Endothelial cell of umbilical vein (primary cell): ENCODE data around the gene CPNE8. TPM values are rescaled to one million over a fixed set of nuclear protein-coding genes. Genes with fewer than 3 reads are reported as not detected.

ENCODE experiments used
- BruUV-seq: library from RNA; stranded (reverse); fragments of 400-500 nt; replicated peaks from 2 replicates; lab custom pipeline; 2021; lab: Mats Ljungman, UMichigan
- CTCF ChIA-PET: fragments of 300-600, 350-600 bp; sonication (Branson Sonifier 250); formaldehyde crosslinking; loops from one replicate; lab custom pipeline; 2021; ENCODE audit warnings: antibody characterized with exemption, inconsistent platforms; lab: Charles Lee
- POLR2A ChIA-PET: fragments of 300-600, 350-600 bp; sonication (Branson Sonifier 250); formaldehyde crosslinking; loops from one replicate; lab custom pipeline; 2021; ENCODE audit warnings: antibody characterized with exemption, inconsistent platforms; lab: Charles Lee
- DNase-seq: peaks from one replicate; pipeline ENCODE4 v3.0.0-alpha.2; 2011; ENCODE audit warnings: low read depth, low spot score
- FAIRE-seq: peaks from 2 replicates; lab custom pipeline; 2011; peaks lifted over from hg19 to GRCh38; lab: Jason Lieb, UNC
- H2AFZ ChIP-seq: 2 replicates; pipeline ENCODE4 v1.6.0; 2012; ENCODE audit warnings: low read depth, low read length, control low read depth, inconsistent platforms
- H3K27ac ChIP-seq: 2 replicates; pipeline ENCODE4 v1.5.1; 2011; ENCODE audit warnings: low read depth, mild to moderate bottlenecking, control low read depth, low read length, moderate library complexity; ENCODE audit not compliant: insufficient read depth
- H3K27me3 ChIP-seq, 2 experiments: 2 replicates each; pipeline versions ENCODE4 v1.6.0 to v1.6.1; 2011; ENCODE audit warnings: low read length in 2 of 2, mixed read lengths in 1 of 2; ENCODE audit not compliant: control insufficient read depth in 2 of 2, insufficient read depth in 2 of 2
- H3K36me3 ChIP-seq, 2 experiments: 2 replicates in 1 of 2; 3 replicates in 1 of 2; pipeline ENCODE4 v1.5.1; 2011; ENCODE audit warnings: low read length in 2 of 2, mild to moderate bottlenecking in 1 of 2, moderate library complexity in 1 of 2; ENCODE audit not compliant: control insufficient read depth in 2 of 2, insufficient read depth in 2 of 2; ENCODE audit errors: extremely low read depth in 1 of 2
- H3K4me1 ChIP-seq: 3 replicates; pipeline ENCODE4 v1.5.1; 2011; ENCODE audit warnings: mild to moderate bottlenecking, low read length; ENCODE audit not compliant: control insufficient read depth, insufficient read depth; ENCODE audit errors: extremely low read depth
- H3K4me2 ChIP-seq: 2 replicates; pipeline ENCODE4 v1.6.1; 2011; ENCODE audit warnings: low read length, control low read depth, mixed read lengths; ENCODE audit not compliant: insufficient read depth
- H3K4me3 ChIP-seq, 3 experiments: fragments of 200-600 bp in 1 of 3; sonication (generic), shearing (Covaris generic) in 1 of 3; replicated peaks in 1 of 3; 2 replicates each; pipeline ENCODE4 v1.5.1; 2011 to 2016; ENCODE audit warnings: control low read depth in 3 of 3, low read length in 3 of 3, mild to moderate bottlenecking in 2 of 3, inconsistent platforms in 1 of 3, low read depth in 1 of 3, moderate library complexity in 1 of 3; ENCODE audit not compliant: insufficient read depth in 1 of 3
- H3K79me2 ChIP-seq: 2 replicates; pipeline ENCODE4 v1.6.0; 2012; ENCODE audit warnings: low read length, inconsistent platforms; ENCODE audit not compliant: control insufficient read depth, insufficient read depth
- H3K9ac ChIP-seq: replicated peaks from 2 replicates; pipeline ENCODE3; 2011; ENCODE audit warnings: low read length, control low read depth; ENCODE audit not compliant: insufficient read depth; ENCODE audit errors: extremely low read depth
- H3K9me1 ChIP-seq: replicated peaks from 3 replicates; pipeline ENCODE4 v1.6.0; 2011; ENCODE audit warnings: mild to moderate bottlenecking, low read length; ENCODE audit not compliant: control insufficient read depth, insufficient read depth; ENCODE audit errors: extremely low read depth
- H3K9me3 ChIP-seq: replicated peaks from 2 replicates; pipeline ENCODE4 v1.5.1; 2012; ENCODE audit warnings: low read length, inconsistent platforms; ENCODE audit not compliant: control insufficient read depth, insufficient read depth
- H4K20me1 ChIP-seq: replicated peaks from 2 replicates; pipeline ENCODE3; 2011; ENCODE audit warnings: mild to moderate bottlenecking, low read length; ENCODE audit not compliant: control insufficient read depth, insufficient read depth; ENCODE audit errors: extremely low read depth
- CTCF ChIP-seq, 2 donors: IDR thresholded peaks; 1 replicate in 1 of 2; 2 replicates in 1 of 2; pipeline ENCODE4 v1.5.1; 2011; ENCODE audit warnings: low read length in 2 of 2, mild to moderate bottlenecking in 2 of 2, moderate library complexity in 2 of 2, control low read depth in 1 of 2, inconsistent platforms in 1 of 2, low read depth in 1 of 2; ENCODE audit not compliant: insufficient read depth in 1 of 2; ENCODE audit errors: extremely low read depth in 1 of 2
- EZH2 ChIP-seq: IDR thresholded peaks from 2 replicates; pipeline ENCODE4 v1.6.1; 2012; ENCODE audit warnings: borderline replicate concordance, low read depth, mild to moderate bottlenecking, moderate library complexity, low read length, inconsistent platforms; ENCODE audit not compliant: severe bottlenecking
- FOS ChIP-seq: IDR thresholded peaks from 2 replicates; pipeline ENCODE4 v1.6.1; 2011; ENCODE audit warnings: mild to moderate bottlenecking, low read length, moderate library complexity, borderline replicate concordance; ENCODE audit not compliant: insufficient read depth
- GATA2 ChIP-seq: IDR thresholded peaks from 2 replicates; pipeline ENCODE4 v1.7.0; 2011; ENCODE audit warnings: low read depth, mild to moderate bottlenecking, moderate library complexity, mixed read lengths, low read length; ENCODE audit not compliant: insufficient read length, insufficient read depth
- JUN ChIP-seq: IDR thresholded peaks from 2 replicates; pipeline ENCODE4 v1.6.1; 2011; ENCODE audit warnings: borderline replicate concordance, low read depth; ENCODE audit not compliant: insufficient read length, insufficient read depth
- MAX ChIP-seq: IDR thresholded peaks from 2 replicates; pipeline ENCODE4 v1.6.1; 2011; ENCODE audit not compliant: insufficient read depth, insufficient read length
- dilution Hi-C: fragments of 300-500 bp; cut with MboI; formaldehyde crosslinking; loops from one replicate; pipeline ENCODE4 v1.15.0; 2019; ENCODE audit warnings: low sequenced_read_pairs; ENCODE audit not compliant: extremely low pct_ligation_motif_present
- intact Hi-C: fragments of 100-400 bp; cut with micrococcal nuclease; formaldehyde crosslinking; loops from one replicate; pipeline ENCODE4 v1.10.0; 2022
- polyA plus RNA-seq, 4 experiments: library from polyadenylated mRNA; depleted of rRNA in 3 of 4; stranded (reverse) in 3 of 4; unstranded in 1 of 4; fragments of >200 nt; gene quantifications; 2 replicates each; pipeline versions ENCODE4 v1.2.1 to v1.2.3, GENCODE V29; 2011 to 2012; ENCODE audit warnings: missing spikeins in 1 of 4
- total RNA-seq: library from RNA; stranded (reverse); gene quantifications from 2 replicates; pipeline ENCODE4 v1.2.3, GENCODE V29; 2021

Gene CPNE8
- total and polyA plus RNA-seq, 2 donors (not counting 3 experiments of a cell fraction or from before 2014, with no cell fraction given), result 4.4 to 13.7 TPM

- DNase-seq, result no peak
- Histone ChIP-seq H2AFZ (no peak overlapping the region), H3K79me2 (no peaks in the 10 kb centered on the region), H3K27ac (no peak overlapping the region), H3K4me2 (no peak overlapping the region), H3K9ac (no peak overlapping the region), H3K36me3 (no peaks in the 10 kb centered on the region), H3K4me3 (no peak overlapping the region), H3K4me1 (no peaks in the 10 kb centered on the region), H3K9me1 (no peaks in the 10 kb centered on the region), H3K27me3 (no peaks in the 10 kb centered on the region), H3K9me3 (no peaks in the 10 kb centered on the region), H4K20me1 (no peaks in the 10 kb centered on the region)
- ChIA-PET CTCF (interaction anchor here (1.7 kb wide), 1 partner anchor 56 kb away, joined by 3 read pairs; no protein-coding TSS in a partner anchor), POLR2A (no interaction called here)
- TF ChIP-seq FOS (no peak), JUN (no peak), EZH2 (no peak), GATA2 (no peak), MAX (no peak), CTCF (IDR thresholded peaks at IDR 0.05; ENCODE audit: extremely low read depth in 1 of 2, insufficient read depth in 1 of 2, low read depth in 1 of 2, low read length in 2 of 2) (no peak)
- no peak for FAIRE-seq
- intact Hi-C loops (no loop called here), dilution Hi-C loops (no loop called here)
- no TSS peak for BruUV-seq
Observed at GRCh38 chr12:38669530-38669929, 235.9 kb downstream of the CPNE8 start.
